Fibroblast of villous mesenchyme (primary cell): ENCODE data around the gene KRT77. TPM values are rescaled to one million over a fixed set of nuclear protein-coding genes. Genes with fewer than 3 reads are reported as not detected.

Source experiments
- DNase-seq: peaks from one replicate; pipeline ENCODE4 v3.0.0-alpha.2; 2010; ENCODE audit warnings: low read depth
- H3K4me3 ChIP-seq: 2 replicates; pipeline ENCODE4 v1.5.1; 2011; ENCODE audit warnings: low read depth, mild to moderate bottlenecking, low read length
- total RNA-seq: library from RNA; depleted of rRNA; stranded (reverse); fragments of >200 nt; gene quantifications from 2 replicates; pipeline ENCODE4 v1.2.3, GENCODE V29; 2012
- TF ChIP-seq, protein P1 (sequence below): IDR thresholded peaks from 2 replicates; pipeline ENCODE4 v1.5.1; 2012; ENCODE audit warnings: low read depth, mild to moderate bottlenecking, low read length; ENCODE audit not compliant: insufficient read depth

The KRT77 gene
- total RNA-seq, 1 donor, result not detected

DNA sequence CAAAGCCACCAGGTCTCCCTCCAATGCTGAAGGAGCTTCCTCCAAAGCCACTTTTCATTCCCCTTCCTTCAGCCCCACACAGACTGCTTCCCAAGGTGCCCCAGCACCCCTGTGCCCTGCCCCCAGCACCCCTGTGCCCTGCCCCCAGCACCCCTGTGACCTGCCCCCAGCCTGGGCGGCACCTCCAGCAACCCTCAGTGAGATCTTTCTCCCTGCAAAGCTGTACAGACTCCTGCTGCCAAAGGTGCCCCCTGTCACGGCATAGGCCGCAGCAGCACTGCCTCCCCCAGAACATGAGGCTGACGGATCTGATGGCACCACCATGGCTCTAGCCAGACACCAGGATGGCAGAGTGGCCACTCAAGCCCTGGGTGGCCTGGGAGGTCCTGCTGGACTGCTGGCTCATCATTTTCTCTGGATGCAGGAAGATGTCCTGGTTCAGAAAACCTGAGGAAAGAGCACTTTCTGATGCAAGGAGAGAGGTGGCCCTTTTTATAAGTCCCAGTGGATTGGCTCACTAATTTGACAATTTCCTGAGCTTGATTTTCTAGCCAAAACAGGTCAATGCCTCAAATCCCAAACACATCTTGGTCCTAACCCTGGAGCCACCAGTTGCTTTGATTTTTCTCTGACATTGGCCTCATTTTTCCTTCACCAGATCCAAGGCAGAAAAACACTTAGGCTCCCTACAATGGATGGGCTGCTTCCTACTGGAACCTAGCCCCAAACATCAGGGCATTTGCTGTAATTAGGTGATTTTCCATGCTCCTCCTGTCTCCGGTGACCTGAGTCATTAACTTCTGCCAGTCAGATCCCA is 32.7 kb upstream of the KRT77 start:
- DNase-seq, result no peak
- no peak overlapping the region for H3K4me3 ChIP-seq
- TF ChIP-seq, protein P1, sequence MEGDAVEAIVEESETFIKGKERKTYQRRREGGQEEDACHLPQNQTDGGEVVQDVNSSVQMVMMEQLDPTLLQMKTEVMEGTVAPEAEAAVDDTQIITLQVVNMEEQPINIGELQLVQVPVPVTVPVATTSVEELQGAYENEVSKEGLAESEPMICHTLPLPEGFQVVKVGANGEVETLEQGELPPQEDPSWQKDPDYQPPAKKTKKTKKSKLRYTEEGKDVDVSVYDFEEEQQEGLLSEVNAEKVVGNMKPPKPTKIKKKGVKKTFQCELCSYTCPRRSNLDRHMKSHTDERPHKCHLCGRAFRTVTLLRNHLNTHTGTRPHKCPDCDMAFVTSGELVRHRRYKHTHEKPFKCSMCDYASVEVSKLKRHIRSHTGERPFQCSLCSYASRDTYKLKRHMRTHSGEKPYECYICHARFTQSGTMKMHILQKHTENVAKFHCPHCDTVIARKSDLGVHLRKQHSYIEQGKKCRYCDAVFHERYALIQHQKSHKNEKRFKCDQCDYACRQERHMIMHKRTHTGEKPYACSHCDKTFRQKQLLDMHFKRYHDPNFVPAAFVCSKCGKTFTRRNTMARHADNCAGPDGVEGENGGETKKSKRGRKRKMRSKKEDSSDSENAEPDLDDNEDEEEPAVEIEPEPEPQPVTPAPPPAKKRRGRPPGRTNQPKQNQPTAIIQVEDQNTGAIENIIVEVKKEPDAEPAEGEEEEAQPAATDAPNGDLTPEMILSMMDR, result no peak

DNA sequence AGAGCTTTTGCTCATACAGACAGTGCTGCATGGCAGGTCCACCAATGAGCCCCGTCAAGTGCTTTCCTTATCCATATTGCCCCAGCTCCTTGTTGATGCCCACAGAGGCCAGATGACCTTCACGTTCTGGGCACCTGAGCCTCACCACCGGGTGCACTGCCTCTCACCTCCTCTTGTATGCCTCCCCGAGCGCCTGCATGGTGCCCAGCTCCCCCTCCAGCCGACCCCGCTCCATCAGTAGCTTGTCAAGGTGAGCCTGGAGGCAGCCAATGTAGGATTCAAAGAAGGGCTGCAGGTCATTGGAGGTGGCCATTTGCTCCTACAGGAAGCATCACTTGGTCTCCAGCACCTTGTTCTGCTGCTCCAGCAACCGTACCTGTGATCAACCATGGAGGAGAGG is 31.8 kb upstream of the KRT77 start:
- no peak overlapping the region for H3K4me3 ChIP-seq
- DNase-seq, result no peak
- TF ChIP-seq, protein P1, result no peak

DNA sequence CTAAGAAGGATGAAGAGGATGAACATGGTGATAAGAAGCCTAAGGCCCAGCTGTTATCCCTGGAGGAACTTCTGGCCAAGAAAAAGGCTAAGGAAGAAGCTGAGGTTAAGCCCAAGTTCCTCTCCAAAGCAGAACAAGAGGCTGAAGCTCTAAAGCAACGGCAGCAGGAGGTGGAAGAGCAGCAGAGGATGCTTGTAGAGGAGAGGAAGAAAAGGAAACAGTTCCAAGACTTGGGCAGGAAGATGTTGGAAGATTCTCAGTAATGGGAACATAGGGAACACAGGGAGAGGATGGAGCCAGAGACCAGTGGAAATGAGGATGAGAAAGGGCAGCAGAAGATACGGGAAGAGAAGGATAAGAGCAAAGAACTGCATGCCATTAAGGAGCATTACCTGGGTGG is 27.5 kb upstream of the KRT77 start:
- DNase-seq, result no peak
- no peak overlapping the region for H3K4me3 ChIP-seq
- TF ChIP-seq, protein P1, result no peak

DNA sequence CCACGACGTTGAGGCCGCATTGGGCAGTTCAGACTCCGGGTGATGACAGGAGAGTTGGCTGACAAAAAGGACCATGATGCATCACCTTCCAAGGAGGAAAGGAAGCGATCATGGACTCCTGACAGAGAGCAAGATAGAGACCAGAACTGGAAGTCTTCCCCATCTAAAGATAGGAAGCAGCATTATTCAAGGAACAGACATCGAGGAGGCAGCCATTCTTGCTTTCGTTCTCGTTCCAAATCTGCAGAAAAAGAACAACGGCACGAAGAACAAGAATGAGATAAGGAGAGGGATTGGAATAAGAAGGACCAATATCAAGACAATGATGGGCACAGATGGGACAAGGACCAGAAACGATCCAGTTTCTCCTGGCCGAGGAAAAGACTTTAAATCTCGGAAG is 27.1 kb upstream of the KRT77 start:
- TF ChIP-seq, protein P1, result no peak
- no peak for DNase-seq
- H3K4me3 ChIP-seq, result no peak overlapping the region

DNA sequence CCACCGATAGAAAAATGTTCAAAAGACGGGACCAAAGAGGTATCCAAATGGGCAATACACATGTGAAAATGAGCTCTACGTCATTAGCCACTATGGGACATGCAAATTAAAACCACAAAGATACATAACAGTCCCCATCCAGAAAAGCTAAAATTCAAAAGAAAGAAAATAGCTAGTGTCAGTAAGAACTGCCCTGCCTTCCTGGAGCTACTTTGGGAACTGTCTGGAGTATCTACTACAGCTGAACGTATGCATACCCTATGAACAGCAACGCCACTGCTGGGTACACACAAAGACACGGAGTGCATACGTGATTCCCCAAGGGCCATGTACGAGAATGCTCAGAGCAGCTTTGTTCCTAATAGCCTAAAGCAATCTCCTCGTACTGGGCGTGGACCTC is 25.8 kb upstream of the KRT77 start:
- no peak overlapping the region for H3K4me3 ChIP-seq
- TF ChIP-seq, protein P1, result no peak
- DNase-seq, result no peak

DNA sequence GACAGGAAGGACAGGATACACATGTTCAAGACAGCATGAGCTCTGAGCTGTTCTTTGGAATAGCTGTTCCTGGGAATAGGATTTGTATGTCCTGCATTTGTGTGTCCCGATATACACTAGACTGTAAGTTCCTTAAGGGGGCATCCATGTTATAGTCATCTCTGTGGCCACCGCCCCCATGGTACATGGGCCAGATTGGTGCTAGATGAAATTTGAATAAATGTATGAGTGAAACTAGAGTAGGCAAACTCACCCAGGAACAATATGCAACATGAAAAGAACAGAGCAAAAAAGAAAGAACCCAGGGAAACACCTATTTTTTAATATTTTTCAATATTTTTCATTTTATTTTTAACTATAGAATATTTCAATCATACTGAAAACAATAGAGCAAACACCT is 25.1 kb upstream of the KRT77 start:
- TF ChIP-seq, protein P1, result no peak
- DNase-seq, result no peak
- no peak overlapping the region for H3K4me3 ChIP-seq

DNA sequence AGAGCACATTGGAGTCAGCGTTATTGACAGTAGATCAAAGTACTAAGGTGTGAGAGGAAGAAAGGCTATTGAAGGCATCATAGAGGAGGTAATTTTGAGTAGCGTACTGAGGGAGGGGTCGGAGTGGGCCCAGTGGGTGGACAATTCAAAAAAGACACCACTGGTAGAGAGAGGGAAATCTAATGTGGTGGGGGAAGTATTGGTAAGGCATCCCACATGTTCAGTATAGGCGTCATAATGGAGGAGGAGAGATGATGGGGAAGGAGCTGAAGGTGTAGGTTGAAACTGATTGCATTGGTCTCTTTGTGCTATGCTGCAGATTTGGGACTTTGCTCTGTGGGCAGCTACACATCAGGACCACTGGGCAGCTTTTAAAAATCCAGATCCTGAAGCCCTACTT is 23.7 kb upstream of the KRT77 start:
- DNase-seq, result no peak
- H3K4me3 ChIP-seq, result no peak overlapping the region
- TF ChIP-seq, protein P1, result no peak
